Left lung (tissue), 10 donors: ENCODE data around the gene SOX3. TPM values are rescaled to one million over a fixed set of nuclear protein-coding genes. Genes with fewer than 3 reads are reported as not detected.

Source experiments
- ATAC-seq: fragments of 200-7000 bp; cut with Tn5 transposase; one replicate; pipeline ENCODE4 v1.9.1; 2020; ENCODE audit warnings: moderate library complexity
- DNase-seq, 4 donors: peaks; one replicate each; pipeline ENCODE4 v3.0.0-alpha.2; 2013 to 2020
- H3K27ac ChIP-seq, 2 donors: fragments of 200-600 bp; sonication (generic) in 1 of 2; one replicate each; pipeline versions ENCODE4 v1.5.0 to v1.8.0; 2020 to 2021
- H3K27me3 ChIP-seq, 2 donors: fragments of 200-600 bp; sonication (generic) in 1 of 2; one replicate each; pipeline versions ENCODE4 v1.5.0 to v1.8.0; 2020 to 2021
- H3K36me3 ChIP-seq, 2 donors: fragments of 200-600 bp; sonication (generic) in 1 of 2; one replicate each; pipeline versions ENCODE4 v1.5.0 to v1.8.0; 2020 to 2021
- H3K4me1 ChIP-seq, 2 donors: fragments of 200-600 bp; one replicate each; pipeline ENCODE4 v1.8.0; 2021
- H3K4me3 ChIP-seq, 2 donors: fragments of 200-600 bp; sonication (generic) in 1 of 2; one replicate each; pipeline versions ENCODE4 v1.5.0 to v1.8.0; 2020 to 2021; ENCODE audit warnings: mild to moderate bottlenecking in 1 of 2
- H3K9me3 ChIP-seq, 2 donors: fragments of 200-600 bp; sonication (generic) in 1 of 2; one replicate each; pipeline versions ENCODE4 v1.5.0 to v1.8.0; 2020 to 2021
- CTCF ChIP-seq, 2 donors: fragments of 200-600 bp; sonication (generic) in 1 of 2; IDR thresholded peaks; one replicate each; pipeline versions ENCODE4 v1.5.0 to v1.8.0; 2021; ENCODE audit warnings: antibody characterized with exemption in 2 of 2
- intact Hi-C, 2 donors: fragments of 100-400 bp; cut with DNase I; formaldehyde crosslinking; loops; one replicate each; pipeline versions ENCODE4 v1.11.2 to v1.14.2; 2022
- polyA plus RNA-seq, 6 donors: library from polyadenylated mRNA; unstranded; fragments of 120-200 nt; gene quantifications; one replicate each; pipeline ENCODE4 v1.2.1, GENCODE V29; 2013; ENCODE audit not compliant: insufficient read length in 6 of 6
- total RNA-seq, 2 donors: library from RNA; stranded (reverse); fragmentation: NEBNext Ultra II Directional; extraction: Animal tissue kit (Norgen Biotek cat#: 25700); gene quantifications; one replicate each; pipeline ENCODE4 v1.2.1, GENCODE V29; 2021
- donor health status: DM: no; HTN: yes; CAD: no.
- donor health status: DM: no; HTN: no; CAD: no.

Gene SOX3
- total and polyA plus RNA-seq, 8 donors = 0.06 TPM; not detected in 7

GRCh38 chrX:140508958-140509357 is 4.1 kb upstream of the SOX3 start:
- no peak for ATAC-seq
- Histone ChIP-seq H3K36me3 (no peaks in the 10 kb centered on the region), H3K9me3 (no peaks in the 10 kb centered on the region), H3K27ac (no peak overlapping the region), H3K27me3 (peaks cover 79 to 99% of the 10 kb centered on the region in 2 donors), H3K4me3 (no peak overlapping the region), H3K4me1 (no peaks in the 10 kb centered on the region)
- TF ChIP-seq CTCF (IDR thresholded peaks at IDR 0.05) = no peak
- intact Hi-C loops = no loop called here
- DNase-seq = no peak

GRCh38 chrX:140507982-140508305 is 3.1 kb upstream of the SOX3 start:
- peaks cover 87 to 99% of the 10 kb centered on the region in 2 donors for H3K27me3 ChIP-seq

GRCh38 chrX:140507223-140507981 is 2.5 kb upstream of the SOX3 start:
- DNase-seq = no peak
- no peak for TF ChIP-seq CTCF (IDR thresholded peaks at IDR 0.05)
- Histone ChIP-seq H3K27me3 (peaks cover 88 to 99% of the 10 kb centered on the region in 2 donors), H3K9me3 (no peaks in the 10 kb centered on the region), H3K36me3 (no peaks in the 10 kb centered on the region), H3K4me3 (no peak overlapping the region), H3K27ac (no peak overlapping the region), H3K4me1 (no peaks in the 10 kb centered on the region)
- ATAC-seq = no peak
- intact Hi-C loops = no loop called here

More at GRCh38 chrX:140507982-140508305, 3.1 kb upstream of the SOX3 start:
- peak; percentile 90 for ATAC-seq
- peak in 2 of 4 donors; percentile 55 to 59 for DNase-seq
- no peak overlapping the region for H3K27ac ChIP-seq
- H3K4me3 ChIP-seq = no peak overlapping the region
- no peak for TF ChIP-seq CTCF (IDR thresholded peaks at IDR 0.05)
- no peaks in the 10 kb centered on the region for H3K9me3 ChIP-seq
- no peaks in the 10 kb centered on the region for H3K4me1 ChIP-seq
- H3K36me3 ChIP-seq = no peaks in the 10 kb centered on the region
- intact Hi-C loops = no loop called here

GRCh38 chrX:140505421-140506337 is 810 bp upstream of the SOX3 start:
- no peak for TF ChIP-seq CTCF (IDR thresholded peaks at IDR 0.05)
- H3K9me3 ChIP-seq = no peaks in the 10 kb centered on the region
- intact Hi-C loops = no loop called here
- H3K27me3 ChIP-seq = peaks cover 86 to 99% of the 10 kb centered on the region in 2 donors
- H3K36me3 ChIP-seq = no peaks in the 10 kb centered on the region
- no peak overlapping the region for H3K27ac ChIP-seq
- H3K4me1 ChIP-seq = no peaks in the 10 kb centered on the region
- DNase-seq = no peak
- no peak overlapping the region for H3K4me3 ChIP-seq
- no peak for ATAC-seq
